ENCODE results near the gene MRTFB.

MRTFB gene

GRCh38 chr16:14071576-14072271 is 605 bp downstream of the MRTFB start:
- H3K27ac ChIP-seq (ENCODE audit: low read length) = no peak overlapping the region
- H3K36me3 ChIP-seq (replicated peaks; ENCODE audit: insufficient read depth, low read length) = no peaks in the 10 kb centered on the region
- H3K9ac ChIP-seq (ENCODE audit: low read length) = peak overlapping the region; percentile 87
- H3K27me3 ChIP-seq (replicated peaks; ENCODE audit: insufficient read depth, low read length) = no peaks in the 10 kb centered on the region
- no peak for DNase-seq
- H3F3A ChIP-seq (ENCODE audit: insufficient read depth, low read length) = no peaks in the 10 kb centered on the region
- no peaks in the 10 kb centered on the region for H3K79me2 ChIP-seq (ENCODE audit: low read length)
- no peaks in the 10 kb centered on the region for H4K20me1 ChIP-seq (ENCODE audit: insufficient read depth, low read length)
- no peaks in the 10 kb centered on the region for H3K9me3 ChIP-seq (replicated peaks; ENCODE audit: insufficient read depth, low read length)
- H3K4me3 ChIP-seq (ENCODE audit: low read length) = peak overlapping the region; percentile 85
- H2AFZ ChIP-seq (ENCODE audit: low read length) = peak overlapping the region; percentile 99
- peaks cover 14% of the 10 kb centered on the region for H3K4me1 ChIP-seq (ENCODE audit: low read length)
- peak overlapping the region; percentile 94 for H3K4me2 ChIP-seq (ENCODE audit: low read depth, low read length)
- no peak for TF ChIP-seq EZH2 (optimal IDR thresholded peaks at IDR 0.05; ENCODE audit: low read depth, low read length)
- TF ChIP-seq EZH2phosphoT487 (IDR thresholded peaks at IDR 0.05; ENCODE audit: low read length) = no peak
- no peak for TF ChIP-seq CTCF (IDR thresholded peaks at IDR 0.05; ENCODE audit: low read length)
- H3K9me2 ChIP-seq (replicated peaks; ENCODE audit: insufficient read depth, low read length) = no peaks in the 10 kb centered on the region

GRCh38 chr16:14072360-14072759 is 1.2 kb downstream of the MRTFB start:
- H3K9ac ChIP-seq (ENCODE audit: low read length) = no peak overlapping the region
- TF ChIP-seq CTCF (IDR thresholded peaks at IDR 0.05; ENCODE audit: low read length) (no peak), EZH2 (optimal IDR thresholded peaks at IDR 0.05; ENCODE audit: low read depth, low read length) (no peak), EZH2phosphoT487 (IDR thresholded peaks at IDR 0.05; ENCODE audit: low read length) (no peak)
- H3K4me3 ChIP-seq (ENCODE audit: low read length) = peak overlapping the region; percentile 85; the same call in 1 of the 2 replicates
- no peaks in the 10 kb centered on the region for H3K27me3 ChIP-seq (replicated peaks; ENCODE audit: insufficient read depth, low read length)
- H3K4me1 ChIP-seq (ENCODE audit: low read length) = peaks cover 14% of the 10 kb centered on the region
- no peaks in the 10 kb centered on the region for H3K79me2 ChIP-seq (ENCODE audit: low read length)
- no peaks in the 10 kb centered on the region for H4K20me1 ChIP-seq (ENCODE audit: insufficient read depth, low read length)
- DNase-seq = no peak
- no peaks in the 10 kb centered on the region for H3K9me3 ChIP-seq (replicated peaks; ENCODE audit: insufficient read depth, low read length)
- no peak overlapping the region for H3K27ac ChIP-seq (ENCODE audit: low read length)
- H3F3A ChIP-seq (ENCODE audit: insufficient read depth, low read length) = no peaks in the 10 kb centered on the region
- H2AFZ ChIP-seq (ENCODE audit: low read length) = no peak overlapping the region
- no peaks in the 10 kb centered on the region for H3K9me2 ChIP-seq (replicated peaks; ENCODE audit: insufficient read depth, low read length)
- H3K4me2 ChIP-seq (ENCODE audit: low read depth, low read length) = peak overlapping the region; percentile 94
- no peaks in the 10 kb centered on the region for H3K36me3 ChIP-seq (replicated peaks; ENCODE audit: insufficient read depth, low read length)

GRCh38 chr16:14074544-14074943 is 3.4 kb downstream of the MRTFB start:
- H3K4me2 ChIP-seq (ENCODE audit: low read depth, low read length) = no peak overlapping the region
- H3K4me3 ChIP-seq (ENCODE audit: low read length) = no peak overlapping the region
- H4K20me1 ChIP-seq (ENCODE audit: insufficient read depth, low read length) = no peaks in the 10 kb centered on the region
- no peaks in the 10 kb centered on the region for H3K9me3 ChIP-seq (replicated peaks; ENCODE audit: insufficient read depth, low read length)
- no peaks in the 10 kb centered on the region for H3K9me2 ChIP-seq (replicated peaks; ENCODE audit: insufficient read depth, low read length)
- H3K79me2 ChIP-seq (ENCODE audit: low read length) = no peaks in the 10 kb centered on the region
- no peak overlapping the region for H3K27ac ChIP-seq (ENCODE audit: low read length)
- peaks cover 14% of the 10 kb centered on the region for H3K4me1 ChIP-seq (ENCODE audit: low read length)
- TF ChIP-seq EZH2phosphoT487 (IDR thresholded peaks at IDR 0.05; ENCODE audit: low read length) (no peak), CTCF (IDR thresholded peaks at IDR 0.05; ENCODE audit: low read length) (no peak), EZH2 (optimal IDR thresholded peaks at IDR 0.05; ENCODE audit: low read depth, low read length) (no peak)
- H2AFZ ChIP-seq (ENCODE audit: low read length) = no peak overlapping the region
- no peak for DNase-seq
- no peaks in the 10 kb centered on the region for H3F3A ChIP-seq (ENCODE audit: insufficient read depth, low read length)
- no peak overlapping the region for H3K9ac ChIP-seq (ENCODE audit: low read length)
- peaks cover 3% of the 10 kb centered on the region; the same call in 1 of the 2 replicates for H3K36me3 ChIP-seq (replicated peaks; ENCODE audit: insufficient read depth, low read length)
- H3K27me3 ChIP-seq (replicated peaks; ENCODE audit: insufficient read depth, low read length) = no peaks in the 10 kb centered on the region
